Measurements from ENCODE around the gene CMC1. TPM values are rescaled to one million over a fixed set of nuclear protein-coding genes. Genes with fewer than 3 reads are reported as not detected.

The CMC1 gene
- total RNA-seq, 1 experiment from 2014 or later, result 16.5 TPM

DNA sequence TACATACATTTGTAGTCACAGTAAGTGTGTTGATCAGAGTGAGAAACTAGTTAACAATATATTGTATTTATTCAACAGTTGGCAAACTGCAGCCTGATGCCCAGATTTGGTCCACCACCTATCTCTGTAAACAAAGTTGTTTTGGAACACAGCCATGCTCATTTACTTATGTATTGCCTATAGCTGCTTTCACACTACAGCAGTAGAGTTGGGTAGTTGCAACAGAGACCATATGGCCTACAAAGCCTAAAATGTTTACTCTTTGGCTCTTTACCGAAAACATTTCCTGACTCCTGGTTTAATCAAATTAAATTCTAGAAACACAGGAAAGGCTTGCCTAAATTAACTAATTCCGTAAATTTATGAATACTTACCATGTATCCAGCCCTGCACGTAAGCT is 39.4 kb downstream of the CMC1 start:
- no peaks in the 10 kb centered on the region for H3K9me3 ChIP-seq (ENCODE audit: control insufficient read depth, low read depth, low read length)
- H3K27me3 ChIP-seq (ENCODE audit: insufficient read depth, low read length), result no peaks in the 10 kb centered on the region
- H4K91ac ChIP-seq (ENCODE audit: insufficient read length, low read depth, low read length), result no peak overlapping the region
- H4K8ac ChIP-seq (replicated peaks; ENCODE audit: insufficient read length, low read depth, low read length), result no peak overlapping the region
- H4K20me1 ChIP-seq (ENCODE audit: control insufficient read depth, insufficient read depth, insufficient read length), result no peaks in the 10 kb centered on the region
- Mint-ChIP-seq H3K27ac (no peak overlapping the region), H3K27me3 (ENCODE audit: low read depth) (no peaks in the 10 kb centered on the region), H3K4me1 (no peaks in the 10 kb centered on the region), H3K9me3 (no peaks in the 10 kb centered on the region), H3K36me3 (ENCODE audit: insufficient read depth in 1 of 3, low read depth in 3 of 3) (0 out of 7 replicates have a peak, but pooled peaks cover 0 to 1% (median 0%) of the 10 kb centered on the region in 3 experiments), H3K4me3 (no peak overlapping the region)
- no peak overlapping the region for H3K56ac ChIP-seq (ENCODE audit: insufficient read length, low read depth, low read length)
- H2BK120ac ChIP-seq (ENCODE audit: low read depth, low read length, poor library complexity, severe bottlenecking), result no peak overlapping the region
- H3K14ac ChIP-seq (ENCODE audit: insufficient read depth, low read length), result no peak overlapping the region
- no peak overlapping the region for H2BK15ac ChIP-seq (ENCODE audit: low read depth, low read length)
- no peaks in the 10 kb centered on the region for H3K4me1 ChIP-seq (ENCODE audit: insufficient read depth, low read length)
- no peak overlapping the region for H3K18ac ChIP-seq (ENCODE audit: insufficient read length, low read depth, low read length)
- H3K9ac ChIP-seq (ENCODE audit: extremely low read depth, insufficient read length, low read length), result no peak overlapping the region
- H2BK5ac ChIP-seq (ENCODE audit: insufficient read length, low read length), result no peak overlapping the region
- WGBS (ENCODE audit: extremely low coverage, insufficient read length, low lambda C conversion rate), result no CpG with 5 or more reads among the region's 3 CpGs
- H3K79me1 ChIP-seq (ENCODE audit: insufficient read depth, low read depth, low read length, poor library complexity, severe bottlenecking), result no peaks in the 10 kb centered on the region
- H2AK5ac ChIP-seq (ENCODE audit: insufficient read length, low read length), result no peak overlapping the region
- no peaks in the 10 kb centered on the region for H3K23me2 ChIP-seq (ENCODE audit: insufficient read length, low read depth, low read length, poor library complexity, severe bottlenecking)
- no peak overlapping the region for H3T11ph ChIP-seq (ENCODE audit: low read length)
- no peak overlapping the region for H4K5ac ChIP-seq (ENCODE audit: insufficient read length, low read depth, low read length)
- TF ChIP-seq, protein P1, sequence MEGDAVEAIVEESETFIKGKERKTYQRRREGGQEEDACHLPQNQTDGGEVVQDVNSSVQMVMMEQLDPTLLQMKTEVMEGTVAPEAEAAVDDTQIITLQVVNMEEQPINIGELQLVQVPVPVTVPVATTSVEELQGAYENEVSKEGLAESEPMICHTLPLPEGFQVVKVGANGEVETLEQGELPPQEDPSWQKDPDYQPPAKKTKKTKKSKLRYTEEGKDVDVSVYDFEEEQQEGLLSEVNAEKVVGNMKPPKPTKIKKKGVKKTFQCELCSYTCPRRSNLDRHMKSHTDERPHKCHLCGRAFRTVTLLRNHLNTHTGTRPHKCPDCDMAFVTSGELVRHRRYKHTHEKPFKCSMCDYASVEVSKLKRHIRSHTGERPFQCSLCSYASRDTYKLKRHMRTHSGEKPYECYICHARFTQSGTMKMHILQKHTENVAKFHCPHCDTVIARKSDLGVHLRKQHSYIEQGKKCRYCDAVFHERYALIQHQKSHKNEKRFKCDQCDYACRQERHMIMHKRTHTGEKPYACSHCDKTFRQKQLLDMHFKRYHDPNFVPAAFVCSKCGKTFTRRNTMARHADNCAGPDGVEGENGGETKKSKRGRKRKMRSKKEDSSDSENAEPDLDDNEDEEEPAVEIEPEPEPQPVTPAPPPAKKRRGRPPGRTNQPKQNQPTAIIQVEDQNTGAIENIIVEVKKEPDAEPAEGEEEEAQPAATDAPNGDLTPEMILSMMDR (conservative IDR thresholded peaks at IDR 0.05), result no peak
- H3K79me2 ChIP-seq (ENCODE audit: insufficient read depth, low read length), result no peaks in the 10 kb centered on the region
- H2BK20ac ChIP-seq (ENCODE audit: low read depth, low read length, poor library complexity, severe bottlenecking), result no peak overlapping the region
- H3K27ac ChIP-seq (ENCODE audit: insufficient read length, low read depth, low read length), result no peak overlapping the region
- H3K23ac ChIP-seq (ENCODE audit: insufficient read length, low read depth, low read length), result no peak overlapping the region
- no peak overlapping the region for H3K4ac ChIP-seq (ENCODE audit: low read depth, low read length)
- H2AFZ ChIP-seq (ENCODE audit: low read length), result no peak overlapping the region
- no peak overlapping the region for H2BK12ac ChIP-seq (ENCODE audit: insufficient read length, low read depth, low read length)
- H3K4me2 ChIP-seq (ENCODE audit: insufficient read depth, insufficient read length, low read length), result no peak overlapping the region
- DNase-seq, result no peak

Measured in H9 (cell line).